COLO829 (cell line): ENCODE measurements around the gene VAV3.
"Not testable (repeated sequence)": the region's sequence is repeated elsewhere in the genome, so short reads cannot be mapped to it uniquely, and the experiment has no call there.

Experiments
- DNase-seq: peaks from one replicate; pipeline ENCODE4 v3.0.0; 2012; ENCODE audit warnings: low spot score

The VAV3 gene

DNA sequence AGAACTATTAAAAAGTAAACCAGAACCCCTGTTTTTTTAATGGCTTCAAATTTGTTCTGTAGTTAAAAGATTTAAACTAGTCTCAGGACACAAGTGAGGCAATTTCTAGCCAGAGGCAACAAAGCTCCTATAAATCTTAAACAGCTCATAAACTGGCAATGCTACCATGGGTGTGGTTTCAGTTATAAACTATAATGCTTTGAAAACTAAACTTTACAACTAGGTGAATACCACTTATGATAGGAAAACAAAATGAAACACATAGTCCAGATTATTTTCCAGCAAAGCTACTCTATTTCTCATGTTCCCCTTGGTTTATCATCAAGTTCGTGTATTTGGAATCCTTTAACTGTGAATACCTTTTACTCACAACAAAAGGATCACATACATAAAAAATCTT is 282.5 kb downstream of the VAV3 start:
- DNase-seq: no peak

DNA sequence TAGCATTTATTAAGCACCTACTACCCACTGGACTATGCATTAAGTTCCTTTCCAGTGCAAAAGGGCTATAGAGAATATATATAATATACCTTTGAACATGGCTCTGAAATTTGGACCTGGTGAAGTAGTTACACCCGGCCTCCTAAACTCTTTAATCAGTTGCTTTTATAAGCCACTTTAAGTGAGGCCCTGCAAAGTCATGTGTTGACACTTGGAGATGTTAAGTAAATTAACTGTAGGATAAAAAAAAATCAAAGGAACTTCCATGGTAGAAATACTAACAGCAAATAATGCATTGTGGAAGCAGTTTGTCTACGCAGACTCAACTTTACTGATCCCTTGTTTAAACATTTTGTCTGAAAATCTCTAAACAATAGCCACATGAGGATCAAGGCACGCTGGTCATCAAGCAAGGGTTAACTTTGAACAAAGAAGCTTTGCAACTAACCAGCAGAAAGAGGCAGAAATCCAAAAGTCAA is 283.9 kb downstream of the VAV3 start:
- no peak for DNase-seq

DNA sequence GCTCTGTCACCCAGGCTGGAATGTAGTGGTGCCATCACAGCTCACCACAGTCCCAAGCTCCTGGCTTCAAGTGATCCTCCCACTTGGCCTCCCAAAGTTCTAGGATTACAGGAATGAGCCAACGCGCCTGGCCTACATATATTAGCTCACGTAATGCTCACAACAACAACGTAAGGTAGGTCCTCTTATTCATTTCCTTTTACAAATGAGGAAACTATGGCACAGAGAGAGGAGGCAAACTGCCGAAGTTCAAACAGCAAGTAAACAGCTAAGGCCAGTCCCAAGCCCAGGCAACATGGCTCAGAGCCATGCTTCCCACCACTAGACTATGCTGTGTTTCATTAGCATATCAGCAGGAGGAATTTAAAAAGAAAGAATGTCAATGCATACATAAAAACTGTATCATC is 284.4 kb downstream of the VAV3 start:
- no peak for DNase-seq

DNA sequence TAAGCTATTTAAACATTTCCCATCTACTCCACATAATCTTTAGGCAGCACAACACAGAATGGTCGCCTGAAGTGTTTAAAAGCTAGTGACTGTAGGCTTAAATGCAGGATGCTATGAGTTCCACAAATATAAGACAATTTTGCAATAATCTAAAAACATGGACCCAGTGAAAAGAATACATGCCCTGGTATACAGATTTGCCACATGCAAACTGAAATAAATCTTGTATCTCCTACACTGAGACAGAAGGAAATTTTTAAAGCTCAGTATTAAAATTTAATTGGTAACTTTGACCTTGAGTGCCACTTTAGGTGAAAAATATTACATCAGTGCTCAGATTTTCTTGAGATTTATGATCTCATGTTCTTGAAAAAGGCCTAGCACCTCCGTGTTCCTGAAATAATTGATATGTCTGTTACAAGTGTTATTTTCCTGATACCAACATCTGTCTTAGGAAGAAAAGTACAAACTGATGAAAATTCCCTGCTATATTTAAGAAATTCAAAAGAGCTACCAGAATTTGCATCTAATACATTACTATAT is 285.5 kb downstream of the VAV3 start:
- no peak for DNase-seq

DNA sequence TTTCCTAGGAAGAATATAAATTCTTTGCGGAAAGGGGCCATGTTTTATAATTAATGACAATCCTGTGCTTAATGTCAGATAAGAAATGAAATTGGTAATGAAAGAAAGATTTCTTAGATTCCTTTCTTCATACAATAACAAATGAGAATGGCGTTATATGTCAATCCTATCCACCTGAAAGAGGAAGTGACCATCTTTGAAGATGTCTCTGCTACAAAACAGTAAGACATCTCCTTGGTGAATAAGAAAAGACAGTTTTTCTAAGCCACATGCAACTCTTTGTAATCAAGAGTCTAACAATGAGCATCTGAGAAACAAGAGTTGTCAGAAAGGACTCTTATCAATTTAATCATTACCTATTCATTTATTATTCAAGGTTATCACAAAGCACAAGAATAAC is 286.0 kb downstream of the VAV3 start:
- no peak for DNase-seq

DNA sequence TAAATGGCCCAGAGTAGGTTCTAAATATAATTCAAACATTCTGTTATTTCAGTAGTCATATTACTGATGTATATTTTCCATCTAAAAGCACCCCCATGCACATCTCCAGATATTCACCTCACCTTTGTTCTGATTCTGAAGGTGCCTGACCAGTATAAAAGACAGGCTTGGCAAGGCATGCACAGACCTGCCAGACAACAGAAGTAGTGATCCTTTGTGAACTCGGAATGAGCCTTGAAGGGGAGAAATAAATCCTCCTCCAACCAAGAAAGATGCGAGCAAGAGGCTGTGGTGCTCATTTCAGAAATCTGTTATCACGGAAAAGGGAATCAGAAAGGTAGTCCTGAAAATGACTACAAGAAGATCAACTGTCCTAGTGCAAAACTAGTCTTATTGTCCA is 287.3 kb downstream of the VAV3 start:
- DNase-seq: no peak

DNA sequence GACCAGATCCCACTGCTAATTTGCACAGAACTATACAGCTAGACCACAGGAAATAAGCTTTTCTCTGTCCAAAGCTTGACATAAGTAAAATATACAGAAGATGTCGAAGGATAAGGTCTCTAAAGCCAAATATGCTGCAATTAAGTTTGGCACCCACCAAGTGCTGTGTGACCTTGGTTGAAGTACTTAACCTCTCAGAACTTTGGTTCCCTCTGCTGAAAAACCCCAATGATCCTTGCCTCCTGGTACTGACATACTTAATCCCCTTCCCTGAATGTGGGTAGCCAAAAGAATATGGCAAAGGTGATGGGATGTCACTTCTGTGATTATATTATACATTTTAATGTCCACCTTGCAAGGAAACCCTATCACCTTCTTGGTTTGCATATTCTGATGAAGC is 290.5 kb downstream of the VAV3 start:
- no peak for DNase-seq

DNA sequence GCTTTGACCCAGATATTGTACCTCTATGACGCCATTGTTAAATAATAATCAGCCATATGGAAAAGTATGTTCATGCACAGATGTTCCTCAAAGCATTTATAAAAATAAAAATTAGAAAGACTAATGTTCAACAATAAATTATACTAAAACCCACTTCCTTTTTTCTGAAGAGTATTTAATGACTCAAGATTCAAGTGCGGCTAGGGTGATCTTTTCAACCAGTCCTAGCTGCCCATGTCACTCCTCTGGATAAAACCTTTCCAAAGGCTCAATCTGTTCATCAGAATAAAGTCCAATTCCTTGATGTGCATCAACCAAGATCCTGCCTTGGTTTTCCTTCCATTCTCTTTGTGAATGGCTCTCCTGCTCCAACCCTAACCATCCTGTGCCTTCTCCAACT is 292.0 kb downstream of the VAV3 start:
- no peak for DNase-seq

DNA sequence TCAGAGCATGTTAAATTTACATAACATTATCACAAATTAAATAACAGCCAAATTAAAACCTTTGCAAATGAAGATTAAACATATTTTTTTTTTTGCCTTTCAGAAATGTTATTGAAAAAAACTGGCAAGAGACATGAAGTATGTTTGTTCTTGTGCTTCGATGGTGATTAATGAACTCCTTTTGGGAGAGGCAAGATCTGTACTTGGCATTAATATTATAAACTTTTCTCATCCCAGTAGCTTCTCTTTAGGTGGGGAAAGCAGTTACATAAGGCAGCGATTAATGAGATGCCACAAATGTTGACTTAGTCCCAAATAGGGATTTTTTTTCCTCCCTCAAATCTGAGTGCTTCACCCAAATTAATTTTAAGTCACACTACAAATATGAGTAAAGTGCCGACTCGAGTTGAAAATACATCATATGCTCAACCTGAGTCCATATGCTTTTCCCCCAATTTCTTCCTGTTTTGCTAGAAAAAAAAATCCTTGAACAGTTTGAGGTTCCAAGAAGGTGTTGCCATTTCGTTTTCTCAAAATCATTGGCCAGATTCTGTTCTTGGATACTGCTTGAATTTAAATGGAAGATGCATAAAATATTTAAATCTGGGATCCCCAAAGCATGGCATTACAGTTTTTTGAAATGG is 294.5 kb downstream of the VAV3 start:
- DNase-seq: no peak

DNA sequence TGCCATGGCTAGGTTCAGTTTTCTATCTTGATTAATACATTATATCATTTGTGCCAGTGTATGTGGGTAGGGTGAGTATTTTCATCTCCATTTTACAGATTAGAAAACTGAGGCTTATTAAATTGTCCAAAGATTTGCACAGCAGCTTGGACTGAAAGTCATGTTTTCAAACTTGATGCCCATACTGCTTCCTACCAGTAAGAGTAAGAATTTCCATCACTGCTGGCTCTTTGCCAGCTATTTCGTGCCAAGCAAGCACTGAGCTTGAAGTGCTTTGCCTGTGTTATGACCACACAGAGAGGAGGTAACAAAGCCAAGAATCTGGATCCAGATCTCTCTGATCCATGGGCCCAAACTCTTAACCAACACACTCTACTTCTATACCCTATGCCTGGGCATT is 295.0 kb downstream of the VAV3 start:
- no peak for DNase-seq

DNA sequence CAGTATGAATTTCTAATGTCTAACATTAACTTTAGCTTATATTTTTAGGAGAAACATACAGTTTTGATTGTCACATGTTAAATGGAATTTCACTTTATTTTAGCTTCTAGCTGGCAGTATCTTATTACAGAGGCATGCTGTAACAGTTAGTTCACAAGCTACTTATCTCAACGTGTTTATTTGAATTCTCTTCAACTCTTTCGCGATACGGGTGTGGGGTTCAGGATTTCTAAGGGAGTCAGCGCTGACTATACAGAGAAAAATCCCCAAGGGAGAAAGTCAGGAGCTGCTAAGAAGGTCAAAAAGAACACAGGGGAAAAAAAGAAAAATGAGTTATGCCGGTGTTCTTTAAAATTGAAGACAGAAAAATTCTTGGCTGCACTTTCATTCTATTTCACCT is 296.2 kb downstream of the VAV3 start:
- DNase-seq: no peak

DNA sequence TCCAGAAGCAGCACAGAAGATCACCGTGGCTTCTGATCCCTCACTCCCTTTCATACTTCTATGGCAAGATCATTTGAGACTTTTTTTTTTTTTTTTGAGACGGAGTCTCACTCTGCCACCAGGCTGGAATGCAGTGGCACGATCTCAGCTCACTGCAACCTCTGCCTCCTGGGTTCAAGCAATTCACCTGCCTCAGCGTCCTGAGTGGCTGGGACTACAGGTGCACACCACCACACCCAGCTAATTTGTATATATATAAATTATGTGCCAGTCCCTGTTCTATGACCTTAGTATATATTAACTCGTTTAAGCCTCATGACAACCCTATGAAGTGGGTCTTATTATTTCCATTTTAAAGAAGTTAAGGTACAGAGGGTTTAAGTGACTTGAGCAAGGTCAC is 298.5 kb downstream of the VAV3 start:
- no peak for DNase-seq

DNA sequence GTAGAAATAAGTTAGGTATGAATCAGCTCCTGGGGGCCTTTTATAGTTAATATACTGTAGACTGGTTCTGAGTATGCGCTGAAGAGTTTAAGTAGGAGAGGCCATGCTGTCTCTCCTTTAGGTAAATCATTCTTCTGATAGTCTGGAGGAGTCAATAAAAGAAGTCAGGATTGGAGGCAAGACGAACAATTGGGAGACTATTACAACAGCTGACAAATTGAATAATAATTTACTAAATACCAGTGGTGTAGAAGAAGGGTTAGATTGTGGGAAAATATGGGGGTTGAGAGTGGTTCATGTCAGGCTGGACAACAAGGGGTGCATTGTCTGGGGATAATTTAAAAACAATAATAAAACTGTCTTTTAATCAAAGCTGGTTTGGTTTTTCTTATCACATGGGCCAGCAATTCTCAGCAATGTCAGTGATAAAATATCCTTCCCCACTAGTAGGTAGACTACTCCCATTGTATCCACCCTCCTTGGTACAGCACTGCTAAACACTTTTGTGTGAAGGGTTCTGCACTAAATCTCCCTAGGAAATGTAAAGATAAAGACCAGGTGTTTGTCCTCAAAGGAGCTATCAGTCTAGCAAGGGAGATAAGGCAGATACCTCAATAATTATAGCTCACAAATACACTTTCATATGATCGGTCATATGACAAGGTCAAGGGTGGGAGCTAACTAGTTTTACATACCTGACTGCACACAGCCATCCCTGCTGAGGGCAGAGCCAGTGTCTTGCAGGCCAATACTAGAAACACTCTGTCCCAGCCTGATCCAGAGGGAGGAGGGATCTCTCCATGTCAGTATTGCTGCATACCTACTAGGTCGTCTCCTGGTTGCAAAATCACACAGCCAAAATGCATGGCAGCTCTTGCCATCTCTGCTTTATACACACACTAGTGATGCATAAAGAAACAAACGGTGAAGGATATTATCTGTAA is 299.7 kb downstream of the VAV3 start:
- DNase-seq: peak; percentile 74

DNA sequence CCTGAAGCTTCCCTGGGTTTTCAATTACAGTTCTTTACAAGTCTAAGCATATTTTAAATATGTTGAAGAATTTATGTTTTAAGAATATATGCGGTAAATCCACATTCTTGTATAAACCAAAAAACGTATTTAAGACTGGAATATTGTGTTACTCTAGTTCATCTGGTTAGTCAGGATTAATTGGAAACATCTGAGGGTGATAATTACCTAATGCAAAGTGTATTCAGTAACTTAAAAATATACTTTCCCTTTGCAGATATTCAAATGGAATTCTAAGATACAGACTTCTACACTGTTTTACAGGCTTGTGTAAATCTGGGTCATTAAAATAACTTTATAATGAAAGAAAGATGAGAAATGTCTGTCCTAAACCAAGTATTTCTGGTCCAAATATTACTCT is 302.0 kb downstream of the VAV3 start:
- DNase-seq: no peak

DNA sequence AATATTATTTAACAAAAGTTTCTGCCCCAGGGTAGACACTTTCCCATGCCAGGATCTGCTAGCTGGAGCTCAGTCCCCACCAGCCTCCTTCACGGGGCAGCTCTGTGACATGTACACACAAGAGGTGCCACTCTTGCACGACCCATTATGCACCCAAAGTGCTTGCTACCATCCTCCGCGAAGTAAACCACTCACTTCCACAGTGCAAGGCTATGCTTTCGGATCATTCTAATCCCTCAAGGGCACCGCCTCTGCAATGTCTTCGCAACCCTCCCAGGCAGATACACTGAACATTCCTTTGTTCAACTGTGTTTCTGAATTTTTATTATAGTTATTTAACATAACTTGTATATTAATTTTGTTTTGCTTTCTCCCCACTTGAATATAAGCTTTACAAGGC is 303.8 kb downstream of the VAV3 start:
- DNase-seq: no peak

DNA sequence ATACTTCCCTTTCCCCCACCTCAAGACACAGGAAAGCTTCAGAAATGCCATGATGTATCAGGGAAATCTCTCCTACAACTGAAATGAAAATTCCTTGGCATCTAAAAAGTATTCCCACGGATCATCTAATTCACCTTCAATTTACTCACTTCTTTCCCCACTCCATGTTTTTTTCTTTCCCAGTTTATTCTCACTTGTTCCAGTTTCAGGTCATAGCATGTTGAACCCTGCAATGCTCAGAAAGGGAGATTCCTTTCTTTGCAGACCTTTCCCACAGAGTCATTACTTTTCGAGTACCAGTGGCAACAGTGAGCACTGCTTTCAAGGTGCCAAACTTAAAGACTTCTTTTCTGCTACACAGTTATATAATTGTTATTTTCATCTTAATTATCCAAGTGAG is 305.0 kb downstream of the VAV3 start:
- DNase-seq: no peak

DNA sequence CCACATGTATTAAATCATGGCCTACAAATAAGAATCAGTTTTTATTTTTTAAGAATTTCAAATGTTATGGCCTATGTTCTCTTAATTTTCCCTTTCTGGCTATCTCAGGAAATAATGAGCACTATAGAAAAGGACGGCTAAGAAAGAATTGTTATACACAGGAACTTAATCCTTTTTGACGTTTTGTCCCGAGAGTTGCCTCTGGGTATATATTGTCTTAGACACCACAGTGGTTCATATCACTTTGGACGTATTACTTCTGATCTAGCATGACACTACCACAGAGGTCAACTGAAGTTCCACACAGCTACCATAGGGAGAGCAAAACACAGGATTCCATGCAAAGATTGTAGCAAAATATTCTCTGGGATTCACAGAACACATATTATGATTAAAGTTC is 307.6 kb downstream of the VAV3 start:
- peak; percentile 2 for DNase-seq

DNA sequence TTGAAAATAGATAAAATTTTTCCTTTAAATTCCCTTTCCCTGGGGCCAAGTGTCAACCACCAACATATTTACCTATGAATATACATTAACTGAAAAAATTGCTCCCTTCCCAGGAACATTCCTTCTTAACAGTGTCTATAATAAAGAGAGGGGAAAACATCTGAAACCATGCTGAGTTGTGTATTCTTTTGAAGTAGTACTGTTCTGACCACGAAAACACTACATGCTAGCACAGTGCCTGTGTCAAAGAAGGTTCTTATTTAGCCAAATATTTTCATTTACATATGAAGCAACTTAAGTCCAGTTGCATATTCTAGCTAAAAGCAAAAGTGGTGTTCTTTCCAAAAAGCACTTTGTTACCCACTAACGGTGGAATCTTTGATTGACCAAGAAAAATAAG is 311.2 kb downstream of the VAV3 start:
- DNase-seq: no peak

DNA sequence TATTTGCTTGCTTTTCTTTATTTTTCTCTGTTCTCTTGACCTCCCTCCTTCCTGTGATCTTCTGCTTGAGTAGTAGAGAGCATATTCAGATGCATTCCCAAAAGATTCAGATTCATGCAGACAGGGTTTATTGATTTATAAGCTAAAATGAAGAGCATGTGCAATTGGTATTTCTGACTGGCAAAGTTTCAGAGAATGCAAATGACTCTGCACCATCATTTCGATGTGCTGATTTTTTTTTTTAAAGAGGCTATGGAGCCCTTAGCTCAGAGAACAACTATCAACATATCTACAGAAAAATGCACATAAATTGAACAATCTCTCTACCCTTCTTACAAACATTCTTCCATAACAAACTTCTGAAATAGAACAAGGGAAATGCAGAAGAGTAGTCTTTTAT is 312.0 kb downstream of the VAV3 start:
- DNase-seq: no peak

DNA sequence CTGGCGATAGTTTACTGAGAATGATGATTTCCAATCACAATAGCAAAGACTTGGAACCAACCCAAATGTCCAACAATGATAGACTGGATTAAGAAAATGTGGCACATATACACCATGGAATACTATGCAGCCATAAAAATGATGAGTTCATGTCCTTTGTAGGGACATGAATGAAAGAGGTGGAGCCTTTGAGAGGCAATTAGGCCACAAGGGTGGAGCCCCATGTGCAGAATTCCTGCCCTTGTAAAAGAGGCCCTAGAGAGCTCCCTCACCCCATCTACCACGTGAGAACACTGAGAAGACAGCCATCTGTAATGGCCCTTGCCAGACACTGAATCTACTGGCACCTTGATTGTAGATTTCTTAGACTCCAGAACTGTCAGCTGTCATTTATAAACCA is 314.2 kb downstream of the VAV3 start:
- not testable (repeated sequence) for DNase-seq

DNA sequence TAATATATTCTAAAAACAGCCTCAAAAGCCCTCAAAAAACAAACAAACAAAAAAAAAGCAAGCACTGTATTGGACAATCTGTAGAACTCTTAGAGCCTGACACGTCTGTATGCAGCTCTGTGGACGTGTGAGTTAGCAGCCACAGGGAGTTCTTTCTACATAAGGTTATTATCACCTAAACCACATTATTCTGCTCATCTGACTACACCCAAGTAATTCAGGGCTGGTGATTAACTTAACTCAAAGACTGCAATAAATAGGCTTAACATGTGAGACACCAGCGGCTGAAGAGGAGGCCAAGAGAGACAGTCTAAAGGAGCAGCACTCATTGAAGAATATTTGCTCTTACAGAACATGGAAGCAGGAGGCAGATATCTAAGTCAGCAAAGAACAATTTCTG is 316.0 kb downstream of the VAV3 start:
- no peak for DNase-seq

DNA sequence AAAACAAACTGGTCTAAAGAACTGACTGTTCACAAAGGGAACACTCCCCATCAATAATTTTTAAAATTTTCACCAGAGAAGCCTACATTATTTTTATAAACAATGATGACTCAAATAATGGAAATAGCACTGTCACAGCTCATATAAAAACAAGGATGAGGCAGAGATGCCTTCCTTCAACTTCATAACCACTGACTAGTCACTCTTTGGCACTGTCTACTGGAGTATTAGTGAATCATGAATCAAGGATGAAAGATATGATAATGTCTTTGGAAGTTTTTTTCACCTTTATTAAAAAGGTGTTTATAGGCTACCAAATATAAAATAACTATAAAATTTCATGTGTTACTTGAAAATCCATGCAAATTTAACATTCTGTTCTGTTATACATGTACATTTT is 316.9 kb downstream of the VAV3 start:
- no peak for DNase-seq

DNA sequence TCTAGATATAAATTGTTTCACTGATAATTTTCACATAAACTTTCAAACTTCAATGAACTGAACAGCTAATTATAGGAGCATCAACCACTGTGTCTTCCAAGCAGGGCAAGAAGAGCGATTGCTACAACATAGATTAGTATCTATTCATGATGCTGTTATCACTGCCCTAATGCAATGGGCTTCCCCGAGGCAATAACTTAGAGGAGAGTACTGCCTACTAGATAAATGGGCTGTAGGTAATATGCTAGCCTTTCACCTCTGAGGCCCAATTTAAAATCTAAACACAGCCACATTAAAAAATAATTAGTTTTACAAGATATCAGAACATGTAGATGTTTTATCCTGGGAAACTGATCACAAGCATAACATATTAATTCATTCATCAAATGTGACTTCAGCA is 318.0 kb downstream of the VAV3 start:
- DNase-seq: no peak
